IMR-90 (cell line): ENCODE results near the gene KY. TPM values are rescaled to one million over a fixed set of nuclear protein-coding genes. Genes with fewer than 3 reads are reported as not detected.

Source experiments
- ATAC-seq: fragments of 200-7000 bp; cut with Tn5 transposase; 2 replicates; pipeline ENCODE4 v1.9.1; 2020; ENCODE audit warnings: low read depth, mild to moderate bottlenecking, moderate library complexity
- BruUV-seq: library from RNA; stranded (reverse); fragments of 400-500 nt; replicated peaks from 2 replicates; lab custom pipeline; 2021; lab: Mats Ljungman, UMichigan
- CTCF ChIA-PET: fragments of 300-600 bp; formaldehyde crosslinking; extraction: SDS; loops from one replicate; lab custom pipeline; 2021; ENCODE audit warnings: antibody characterized with exemption; lab: Yijun Ruan, JAX
- POLR2A ChIA-PET: fragments of 300-600 bp; sonication (Branson Sonifier 250); formaldehyde crosslinking; loops from one replicate; lab custom pipeline; 2022; ENCODE audit warnings: antibody characterized with exemption; ENCODE audit not compliant: unreplicated experiment; lab: Charles Lee
- DNase-seq: peaks from one replicate; pipeline ENCODE4 v3.0.0; 2013
- H2AFZ ChIP-seq: replicated peaks from 2 replicates; pipeline ENCODE3; 2013; ENCODE audit warnings: low read length, mild to moderate bottlenecking; ENCODE audit not compliant: poor library complexity
- H2AK5ac ChIP-seq: 2 replicates; pipeline ENCODE4 v1.6.1; 2013; ENCODE audit warnings: low read depth, low read length, inconsistent platforms
- H2AK9ac ChIP-seq: replicated peaks from 2 replicates; pipeline ENCODE3; 2013; ENCODE audit warnings: mild to moderate bottlenecking, low read depth, low read length, moderate library complexity; ENCODE audit not compliant: poor library complexity
- H2BK120ac ChIP-seq: 2 replicates; pipeline ENCODE4 v1.6.1; 2013; ENCODE audit warnings: low read depth, low read length, inconsistent platforms
- H2BK15ac ChIP-seq: 3 replicates; pipeline ENCODE4 v1.6.1; 2013; ENCODE audit warnings: low read depth, low read length, inconsistent platforms
- H2BK20ac ChIP-seq: 2 replicates; pipeline ENCODE4 v1.6.1; 2013; ENCODE audit warnings: low read depth, mild to moderate bottlenecking, inconsistent platforms, low read length, moderate library complexity
- H2BK5ac ChIP-seq: 2 replicates; pipeline ENCODE4 v1.6.1; 2013; ENCODE audit warnings: mild to moderate bottlenecking, low read depth, low read length, inconsistent platforms; ENCODE audit not compliant: poor library complexity, severe bottlenecking
- H3K14ac ChIP-seq: replicated peaks from 2 replicates; pipeline ENCODE4 v1.6.1; 2013; ENCODE audit warnings: low read depth, low read length, inconsistent platforms
- H3K18ac ChIP-seq: 2 replicates; pipeline ENCODE4 v1.6.1; 2013; ENCODE audit warnings: low read depth, low read length, control low read depth
- H3K23ac ChIP-seq: 2 replicates; pipeline ENCODE4 v1.6.1; 2013; ENCODE audit warnings: low read depth, low read length, inconsistent platforms
- H3K27ac ChIP-seq: 2 replicates; pipeline ENCODE4 v1.5.1; 2013; ENCODE audit warnings: mild to moderate bottlenecking, control low read depth, low read length; ENCODE audit not compliant: insufficient read depth
- H3K27me3 ChIP-seq: 2 replicates; pipeline ENCODE4 v1.6.1; 2013; ENCODE audit warnings: low read length; ENCODE audit not compliant: control insufficient read depth, insufficient read depth
- H3K36me3 ChIP-seq: 2 replicates; pipeline ENCODE4 v1.6.1; 2013; ENCODE audit warnings: low read length, mixed read lengths; ENCODE audit not compliant: control insufficient read depth, insufficient read depth
- H3K4ac ChIP-seq: 2 replicates; pipeline ENCODE4 v1.6.1; 2013; ENCODE audit warnings: low read depth, low read length, inconsistent platforms
- H3K4me1 ChIP-seq: 2 replicates; pipeline ENCODE4 v1.6.1; 2013; ENCODE audit warnings: low read length, mixed read lengths; ENCODE audit not compliant: control insufficient read depth, insufficient read depth
- H3K4me2 ChIP-seq: 2 replicates; pipeline ENCODE4 v1.6.1; 2013; ENCODE audit warnings: low read depth, mild to moderate bottlenecking, control low read depth, low read length, moderate library complexity
- H3K4me3 ChIP-seq: 2 replicates; pipeline ENCODE4 v1.5.1; 2013; ENCODE audit warnings: low read depth, mild to moderate bottlenecking, control low read depth, low read length, moderate library complexity; ENCODE audit not compliant: insufficient read depth
- H3K56ac ChIP-seq: 2 replicates; pipeline ENCODE4 v1.6.1; 2013; ENCODE audit warnings: low read length, inconsistent platforms; ENCODE audit not compliant: insufficient read depth; ENCODE audit errors: extremely low read depth
- H3K79me1 ChIP-seq, 2 experiments: 2 replicates each; pipeline ENCODE4 v1.6.1; 2013; ENCODE audit warnings: low read length in 2 of 2, inconsistent platforms in 1 of 2, low read depth in 1 of 2
- H3K9ac ChIP-seq: 2 replicates; pipeline ENCODE4 v1.6.1; 2013; ENCODE audit warnings: low read depth, low read length, control low read depth
- H3K9me1 ChIP-seq: 2 replicates; pipeline ENCODE4 v1.6.1; 2013; ENCODE audit warnings: low read length, inconsistent platforms; ENCODE audit not compliant: insufficient read depth
- H3K9me3 ChIP-seq: 2 replicates; pipeline ENCODE4 v1.6.1; 2013; ENCODE audit warnings: low read length; ENCODE audit not compliant: control insufficient read depth, insufficient read depth
- H4K20me1 ChIP-seq: 2 replicates; pipeline ENCODE4 v1.6.1; 2013; ENCODE audit warnings: low read length, inconsistent platforms; ENCODE audit not compliant: insufficient read depth
- H4K5ac ChIP-seq: 2 replicates; pipeline ENCODE4 v1.6.1; 2013; ENCODE audit warnings: mild to moderate bottlenecking, low read depth, low read length, control low read depth
- H4K8ac ChIP-seq, 2 experiments: 2 replicates each; pipeline ENCODE4 v1.6.1; 2013; ENCODE audit warnings: low read depth in 2 of 2, low read length in 2 of 2, control low read depth in 1 of 2, inconsistent platforms in 1 of 2
- H4K91ac ChIP-seq: 2 replicates; pipeline ENCODE4 v1.6.1; 2013; ENCODE audit warnings: low read depth, low read length, inconsistent platforms; ENCODE audit not compliant: insufficient read depth
- BHLHE40 ChIP-seq: fragments of 150-350 bp; IDR thresholded peaks from 2 replicates; pipeline ENCODE4 v1.6.1; 2016; ENCODE audit warnings: mild to moderate bottlenecking, low read depth, low read length
- CEBPB ChIP-seq: IDR thresholded peaks from 2 replicates; pipeline ENCODE4 v1.6.1; 2012; ENCODE audit warnings: low read depth, low read length, improper control_type of control experiment
- CHD1 ChIP-seq: IDR thresholded peaks from 2 replicates; pipeline ENCODE4 v1.6.1; 2012; ENCODE audit warnings: low read depth, low read length, improper control_type of control experiment
- CTCF ChIP-seq: conservative IDR thresholded peaks from 2 replicates; pipeline ENCODE4 v1.5.1; 2012; ENCODE audit warnings: mild to moderate bottlenecking, low read depth, low read length, improper control_type of control experiment
- ELK1 ChIP-seq: fragments of 150-350 bp; IDR thresholded peaks from 2 replicates; pipeline ENCODE4 v1.6.1; 2016; ENCODE audit warnings: low read depth, mild to moderate bottlenecking, low read length, moderate library complexity, borderline replicate concordance
- FOS ChIP-seq: fragments of 150-350 bp; IDR thresholded peaks from 2 replicates; pipeline ENCODE4 v1.6.1; 2016; ENCODE audit warnings: low read depth, low read length
- MAFK ChIP-seq: IDR thresholded peaks from 2 replicates; pipeline ENCODE4 v1.6.1; 2012; ENCODE audit warnings: low read depth, low read length, improper control_type of control experiment
- MAZ ChIP-seq: IDR thresholded peaks from 2 replicates; pipeline ENCODE4 v1.6.1; 2012; ENCODE audit warnings: low read depth, mild to moderate bottlenecking, low read length, improper control_type of control experiment, moderate library complexity, borderline replicate concordance
- MXI1 ChIP-seq: IDR thresholded peaks from 2 replicates; pipeline ENCODE4 v1.6.1; 2012; ENCODE audit warnings: low read depth, mild to moderate bottlenecking, low read length, moderate library complexity, borderline replicate concordance
- NFE2L2 ChIP-seq: fragments of 150-350 bp; IDR thresholded peaks from 2 replicates; pipeline ENCODE4 v1.6.1; 2016; ENCODE audit warnings: low read depth, mild to moderate bottlenecking, low read length
- POLR2A ChIP-seq: IDR thresholded peaks from 2 replicates; pipeline ENCODE4 v1.6.1; 2012; ENCODE audit warnings: mild to moderate bottlenecking, low read depth, low read length
- RAD21 ChIP-seq: IDR thresholded peaks from 2 replicates; pipeline ENCODE4 v1.6.1; 2012; ENCODE audit warnings: low read length, improper control_type of control experiment
- RCOR1 ChIP-seq: IDR thresholded peaks from 2 replicates; pipeline ENCODE4 v1.6.1; 2012; ENCODE audit warnings: mild to moderate bottlenecking, low read length, improper control_type of control experiment; ENCODE audit not compliant: insufficient replicate concordance
- RFX5 ChIP-seq: IDR thresholded peaks from 2 replicates; pipeline ENCODE4 v1.8.0; 2012; ENCODE audit warnings: low read depth, mild to moderate bottlenecking, low read length, moderate library complexity
- SMC3 ChIP-seq: fragments of 150-350 bp; IDR thresholded peaks from 2 replicates; pipeline ENCODE4 v1.6.1; 2016; ENCODE audit warnings: low read depth, mild to moderate bottlenecking, antibody characterized with exemption, low read length, moderate library complexity
- WGBS, 2 experiments: methylation state at CpG; one replicate each; pipeline versions ENCODE4 v1.1.5 to v1.1.7; 2013; ENCODE audit warnings: missing lambda C conversion rate in 2 of 2; ENCODE audit not compliant: insufficient read length in 1 of 2; ENCODE audit errors: extremely low coverage in 2 of 2; 5-methylcytosine and 5-hydroxymethylcytosine counted together
- dilution Hi-C: fragments of 300-500 bp; cut with HindIII; formaldehyde crosslinking; loops from one replicate; pipeline ENCODE4 v1.14.3; 2018; ENCODE audit warnings: low sequenced_read_pairs; ENCODE audit not compliant: unreplicated experiment
- in situ Hi-C: fragments of 300-500 bp; cut with MboI; formaldehyde crosslinking; loops from 3 replicates; pipeline ENCODE4 v1.14.3; 2019; ENCODE audit warnings: low sequenced_read_pairs, inconsistent platforms, mixed read lengths
- intact Hi-C: fragments of 100-400 bp; cut with micrococcal nuclease; formaldehyde crosslinking; loops from 2 replicates; pipeline ENCODE4 v1.10.0; 2022
- polyA plus RNA-seq, 3 experiments: library from polyadenylated mRNA; depleted of rRNA; stranded (reverse); fragments of >200 nt; gene quantifications; 2 replicates each; pipeline ENCODE4 v1.2.3, GENCODE V29; 2012; ENCODE audit warnings: low replicate concordance in 1 of 3
- total RNA-seq: library from RNA; depleted of rRNA; stranded (reverse); fragments of >200 nt; gene quantifications from 2 replicates; pipeline ENCODE4 v1.2.3, GENCODE V29; 2012
- TF ChIP-seq, protein P1 (sequence below): fragments of 150-350 bp; IDR thresholded peaks from 2 replicates; pipeline ENCODE4 v1.6.1; 2017; ENCODE audit warnings: mild to moderate bottlenecking, antibody characterized with exemption, low read length, low read depth

KY gene
- total and polyA plus RNA-seq, 2 of the 4 experiments (the other 2 are of a cell fraction): under 0.01 to 0.09 TPM

DNA sequence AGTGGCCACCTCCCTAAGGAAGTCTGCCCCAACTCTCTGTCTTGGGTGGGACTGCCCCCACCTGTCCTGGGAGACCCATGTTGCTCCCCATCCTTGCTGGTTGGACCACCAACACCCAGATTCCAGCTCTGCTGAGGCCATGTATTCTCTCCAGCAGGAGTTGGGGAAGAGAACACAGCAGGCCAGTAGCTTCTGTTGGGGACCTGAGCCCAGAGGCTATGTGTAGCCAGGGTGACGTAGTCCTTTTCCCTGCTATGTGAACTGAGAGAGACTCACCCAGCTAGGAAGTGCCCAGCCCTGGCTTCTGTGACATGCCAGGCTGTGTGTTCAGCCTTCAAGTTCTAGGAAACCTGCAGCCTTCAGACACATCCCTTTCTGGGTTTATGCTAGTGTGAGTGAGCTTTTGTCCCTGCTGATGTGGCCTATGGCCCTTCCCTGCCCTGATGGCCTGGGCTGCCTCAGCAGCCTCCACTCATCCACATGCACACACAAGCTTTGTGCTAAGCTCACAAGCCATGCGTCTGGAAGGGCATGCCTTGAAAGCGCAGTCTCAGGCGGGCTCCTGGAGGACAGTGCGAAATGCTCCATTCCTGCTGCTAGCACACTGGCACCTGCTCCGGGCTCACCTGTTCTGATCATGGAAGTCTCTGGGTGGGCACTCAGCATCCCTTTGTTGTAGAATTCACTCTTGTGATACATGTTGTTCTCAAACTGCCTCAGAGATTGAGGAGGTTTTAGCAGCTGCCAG lies 42.6 kb downstream of the KY start:
- Histone ChIP-seq H2BK15ac (no peak overlapping the region), H3K14ac (no peak overlapping the region), H3K36me3 (no peaks in the 10 kb centered on the region), H2BK120ac (no peak overlapping the region), H3K4me2 (no peak overlapping the region), H3K27me3 (peaks cover 54% of the 10 kb centered on the region), H3K27ac (no peak overlapping the region), H3K56ac (no peak overlapping the region), H2AK5ac (no peak overlapping the region), H2BK5ac (no peak overlapping the region), H3K4ac (no peak overlapping the region), H3K9ac (no peak overlapping the region), H3K9me1 (no peaks in the 10 kb centered on the region), H4K5ac (no peak overlapping the region), H3K4me3 (no peak overlapping the region), H3K18ac (no peak overlapping the region), H2BK20ac (no peak overlapping the region), H4K8ac (no peak overlapping the region), H3K9me3 (no peaks in the 10 kb centered on the region), H3K23ac (no peak overlapping the region), H4K20me1 (no peaks in the 10 kb centered on the region), H2AK9ac (no peak overlapping the region), H2AFZ (no peak overlapping the region), H3K4me1 (no peaks in the 10 kb centered on the region; the same call in 1 of the 2 replicates), H3K79me1 (no peaks in the 10 kb centered on the region), H4K91ac (no peak overlapping the region)
- POLR2A ChIA-PET: no interaction called here
- no peak for DNase-seq
- no peak for ATAC-seq
- in situ Hi-C loops (loop anchor here (10.0 kb wide), 1 partner anchor 1287 kb away; no protein-coding TSS in a partner anchor), dilution Hi-C loops (no loop called here), intact Hi-C loops (no loop called here)
- 90% methylated on average over 2 of the region's 6 CpGs; no CpG with 5 or more reads in 1 of the 2 experiments for WGBS, 2 experiments
- no TSS peak for BruUV-seq
- CTCF ChIA-PET: no interaction called here
- TF ChIP-seq CHD1: no peak
- TF ChIP-seq CTCF: no peak
- no peak for TF ChIP-seq SMC3
- no peak for TF ChIP-seq MAFK
- TF ChIP-seq NFE2L2: no peak
- TF ChIP-seq POLR2A: no peak
- TF ChIP-seq FOS: no peak
- TF ChIP-seq CEBPB: no peak
- TF ChIP-seq MXI1: no peak
- TF ChIP-seq RCOR1: no peak
- no peak for TF ChIP-seq RAD21
- no peak for TF ChIP-seq ELK1
- TF ChIP-seq, protein P1, sequence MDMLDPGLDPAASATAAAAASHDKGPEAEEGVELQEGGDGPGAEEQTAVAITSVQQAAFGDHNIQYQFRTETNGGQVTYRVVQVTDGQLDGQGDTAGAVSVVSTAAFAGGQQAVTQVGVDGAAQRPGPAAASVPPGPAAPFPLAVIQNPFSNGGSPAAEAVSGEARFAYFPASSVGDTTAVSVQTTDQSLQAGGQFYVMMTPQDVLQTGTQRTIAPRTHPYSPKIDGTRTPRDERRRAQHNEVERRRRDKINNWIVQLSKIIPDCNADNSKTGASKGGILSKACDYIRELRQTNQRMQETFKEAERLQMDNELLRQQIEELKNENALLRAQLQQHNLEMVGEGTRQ: no peak
- no peak for TF ChIP-seq RFX5
- TF ChIP-seq BHLHE40: no peak
- no peak for TF ChIP-seq MAZ
